ENCODE results near the gene PPM1B.
A peak's percentile ranks its signal among the peaks of the same experiment; 100 is the strongest.
"Not testable (repeated sequence)": the region's sequence is repeated elsewhere in the genome, so short reads cannot be mapped to it uniquely, and the experiment has no call there.

PPM1B gene

GRCh38 chr2:44200011-44200410 lies 31.3 kb downstream of the PPM1B start:
- no peak for DNase-seq

- no peak for DNase-seq
Observed at GRCh38 chr2:44200759-44201158, 32.1 kb downstream of the PPM1B start.

- no peak for DNase-seq
Observed at GRCh38 chr2:44201648-44202165, 33.0 kb downstream of the PPM1B start.

GRCh38 chr2:44203542-44203941 lies 34.9 kb downstream of the PPM1B start:
- DNase-seq: no peak

GRCh38 chr2:44205169-44205568 lies 36.5 kb downstream of the PPM1B start:
- DNase-seq: no peak

- no peak for DNase-seq
Observed at GRCh38 chr2:44207102-44207501, 38.4 kb downstream of the PPM1B start.

- DNase-seq: not testable (repeated sequence)
Observed at GRCh38 chr2:44207648-44208047, 39.0 kb downstream of the PPM1B start.

GRCh38 chr2:44210362-44210761 lies 41.7 kb downstream of the PPM1B start:
- no peak for DNase-seq

- DNase-seq: no peak
Observed at GRCh38 chr2:44211183-44211582, 42.5 kb downstream of the PPM1B start.

- DNase-seq: no peak
Observed at GRCh38 chr2:44212302-44212701, 43.6 kb downstream of the PPM1B start.

- DNase-seq: no peak
Observed at GRCh38 chr2:44215827-44216226, 47.2 kb downstream of the PPM1B start.

- DNase-seq: no peak
Observed at GRCh38 chr2:44218771-44219170, 50.1 kb downstream of the PPM1B start.

- no peak for DNase-seq
Observed at GRCh38 chr2:44226753-44227152, 58.1 kb downstream of the PPM1B start.

GRCh38 chr2:44230378-44230777 lies 61.7 kb downstream of the PPM1B start:
- no peak for DNase-seq

- DNase-seq: no peak
Observed at GRCh38 chr2:44233450-44234128, 64.9 kb downstream of the PPM1B start.

- no peak for DNase-seq
Observed at GRCh38 chr2:44237221-44237620, 68.5 kb downstream of the PPM1B start.

GRCh38 chr2:44242904-44243303 lies 74.2 kb downstream of the PPM1B start:
- no peak for DNase-seq

GRCh38 chr2:44244135-44244871 lies 75.6 kb downstream of the PPM1B start:
- peak; percentile 66 for DNase-seq

- peak; percentile 27 for DNase-seq
Observed at GRCh38 chr2:44245083-44245861, 76.6 kb downstream of the PPM1B start.

GRCh38 chr2:44246436-44246835 lies 77.8 kb downstream of the PPM1B start:
- no peak for DNase-seq

GRCh38 chr2:44246840-44247369 lies 78.2 kb downstream of the PPM1B start:
- DNase-seq: no peak

GRCh38 chr2:44247924-44248323 lies 79.2 kb downstream of the PPM1B start:
- DNase-seq: no peak

- DNase-seq: not testable (repeated sequence)
Observed at GRCh38 chr2:44249269-44249668, 80.6 kb downstream of the PPM1B start.
